HFFc6 (cell line): ENCODE data around the gene JSRP1. TPM values are rescaled to one million over a fixed set of nuclear protein-coding genes. Genes with fewer than 3 reads are reported as not detected.

ENCODE experiments used
- DNase-seq: peaks from one replicate; pipeline ENCODE4 v3.0.0-alpha.2; 2018
- H3K27ac Mint-ChIP-seq: 2 replicates; pipeline ENCODE4 v1.8.0; 2020; ENCODE audit warnings: mild to moderate bottlenecking, mixed read lengths
- H3K27me3 Mint-ChIP-seq: 2 replicates; pipeline ENCODE4 v1.8.0; 2021; ENCODE audit warnings: mild to moderate bottlenecking, moderate library complexity, mixed read lengths; ENCODE audit not compliant: insufficient read depth
- H3K36me3 Mint-ChIP-seq: 2 replicates; pipeline ENCODE4 v1.8.0; 2021; ENCODE audit warnings: low read depth, mixed read lengths
- H3K4me1 Mint-ChIP-seq: 2 replicates; pipeline ENCODE4 v1.8.0; 2020; ENCODE audit warnings: low read depth, mixed read lengths
- H3K4me3 Mint-ChIP-seq: 2 replicates; pipeline ENCODE4 v1.8.0; 2020; ENCODE audit warnings: mild to moderate bottlenecking, moderate library complexity, mixed read lengths
- H3K9me3 Mint-ChIP-seq: 2 replicates; pipeline ENCODE4 v1.8.0; 2020; ENCODE audit warnings: mild to moderate bottlenecking, mixed read lengths
- total RNA-seq, 6 experiments: library from RNA; stranded (reverse); fragmentation: NEBNext Ultra II Directional; extraction: Animal tissue kit (Norgen Biotek cat#: 25700); gene quantifications; 2 replicates in 1 of 6; 3 replicates in 5 of 6; pipeline ENCODE4 v1.2.3, GENCODE V29; 2021
- TF ChIP-seq, protein P1 (sequence below): fragments of 200-600 bp; sonication (generic); IDR thresholded peaks from 2 replicates; pipeline ENCODE4 v1.5.0; 2021; ENCODE audit warnings: antibody characterized with exemption, mild to moderate bottlenecking

The JSRP1 gene
- total RNA-seq, 6 experiments from 2014 or later = 0.27 to 0.99 (median 0.72) TPM

DNA sequence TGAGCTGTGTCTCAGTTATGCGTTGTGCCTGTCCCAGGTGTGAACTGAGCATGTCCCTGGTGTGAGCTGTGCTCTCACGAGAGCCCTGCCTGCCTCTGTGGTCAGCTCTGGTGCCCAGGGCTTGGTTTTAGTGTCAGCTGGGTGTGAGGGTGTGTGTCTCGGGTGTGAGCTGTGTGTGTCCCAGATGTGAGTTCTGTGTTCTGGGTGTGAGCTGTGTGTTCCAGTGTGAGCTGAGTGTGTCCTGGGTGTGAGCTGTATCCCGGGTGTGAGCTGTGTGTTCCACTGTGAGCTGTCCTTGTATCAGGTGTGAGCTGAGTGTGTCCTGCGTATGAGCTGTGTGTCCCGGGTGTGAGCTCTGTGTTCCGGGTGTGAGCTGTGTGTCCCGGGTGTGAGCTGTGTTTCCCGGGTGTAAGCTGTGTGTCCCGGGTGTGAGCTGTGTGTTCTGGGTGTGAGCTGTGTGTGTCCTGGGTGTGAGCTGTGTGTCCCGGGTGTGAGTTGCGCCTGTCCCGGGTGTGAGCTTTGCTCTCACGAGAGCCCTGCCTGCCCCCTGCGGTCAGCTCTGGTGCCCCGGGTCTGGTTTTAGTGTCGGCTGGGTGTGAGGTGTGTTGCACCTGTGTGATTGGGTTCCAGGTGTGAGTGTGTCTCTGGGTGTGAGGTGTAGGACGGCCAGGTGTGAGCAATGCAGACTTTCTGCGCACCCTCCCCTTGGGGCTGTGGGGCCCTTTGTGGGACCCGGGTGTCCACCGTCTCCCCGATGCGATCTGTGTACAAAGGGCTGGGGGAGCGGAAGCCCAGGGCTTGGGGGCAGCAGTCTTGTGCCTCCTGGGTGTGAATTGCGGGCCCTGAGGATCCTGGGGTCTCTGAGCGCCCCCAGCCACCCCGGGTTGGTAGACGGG is 32.8 kb upstream of the JSRP1 start:
- Mint-ChIP-seq H3K27me3 (peaks cover 28% of the 10 kb centered on the region), H3K9me3 (no peaks in the 10 kb centered on the region), H3K36me3 (peaks cover 6% of the 10 kb centered on the region; the same call in 1 of the 2 replicates), H3K4me3 (no peak overlapping the region; the same call in 1 of the 2 replicates), H3K27ac (no peak overlapping the region), H3K4me1 (peaks cover 4% of the 10 kb centered on the region)
- DNase-seq = no peak
- TF ChIP-seq, protein P1, sequence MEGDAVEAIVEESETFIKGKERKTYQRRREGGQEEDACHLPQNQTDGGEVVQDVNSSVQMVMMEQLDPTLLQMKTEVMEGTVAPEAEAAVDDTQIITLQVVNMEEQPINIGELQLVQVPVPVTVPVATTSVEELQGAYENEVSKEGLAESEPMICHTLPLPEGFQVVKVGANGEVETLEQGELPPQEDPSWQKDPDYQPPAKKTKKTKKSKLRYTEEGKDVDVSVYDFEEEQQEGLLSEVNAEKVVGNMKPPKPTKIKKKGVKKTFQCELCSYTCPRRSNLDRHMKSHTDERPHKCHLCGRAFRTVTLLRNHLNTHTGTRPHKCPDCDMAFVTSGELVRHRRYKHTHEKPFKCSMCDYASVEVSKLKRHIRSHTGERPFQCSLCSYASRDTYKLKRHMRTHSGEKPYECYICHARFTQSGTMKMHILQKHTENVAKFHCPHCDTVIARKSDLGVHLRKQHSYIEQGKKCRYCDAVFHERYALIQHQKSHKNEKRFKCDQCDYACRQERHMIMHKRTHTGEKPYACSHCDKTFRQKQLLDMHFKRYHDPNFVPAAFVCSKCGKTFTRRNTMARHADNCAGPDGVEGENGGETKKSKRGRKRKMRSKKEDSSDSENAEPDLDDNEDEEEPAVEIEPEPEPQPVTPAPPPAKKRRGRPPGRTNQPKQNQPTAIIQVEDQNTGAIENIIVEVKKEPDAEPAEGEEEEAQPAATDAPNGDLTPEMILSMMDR = no peak

DNA sequence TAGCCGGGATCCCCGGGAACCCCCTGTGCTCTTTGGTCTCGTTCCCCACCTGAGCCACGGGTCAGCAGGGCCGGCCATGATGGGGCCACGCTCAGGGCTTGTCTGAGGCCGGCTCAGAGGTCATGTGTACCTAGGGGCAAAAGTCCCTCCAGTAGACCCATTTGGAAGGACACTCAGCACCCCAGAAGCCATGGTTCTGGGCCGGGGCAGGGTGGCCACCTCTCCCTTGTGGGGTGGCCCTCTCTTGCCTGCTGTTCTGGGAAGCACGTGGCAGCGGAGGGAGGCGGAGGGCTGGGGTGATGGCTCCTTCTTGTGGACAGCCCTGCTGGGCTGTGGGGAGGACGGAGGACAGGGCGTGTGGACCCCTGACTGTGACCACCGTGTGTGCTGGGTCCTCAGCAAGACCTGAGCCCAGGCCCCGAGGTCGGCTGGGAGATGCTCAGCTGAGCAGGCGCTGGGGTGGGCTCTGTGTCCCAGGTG is 32.2 kb upstream of the JSRP1 start:
- peaks cover 25% of the 10 kb centered on the region for H3K27me3 Mint-ChIP-seq
- H3K36me3 Mint-ChIP-seq = peaks cover 6% of the 10 kb centered on the region; the same call in 1 of the 2 replicates
- H3K4me3 Mint-ChIP-seq = no peak overlapping the region
- no peaks in the 10 kb centered on the region for H3K4me1 Mint-ChIP-seq
- DNase-seq = no peak
- H3K27ac Mint-ChIP-seq = no peak overlapping the region
- no peaks in the 10 kb centered on the region for H3K9me3 Mint-ChIP-seq
- TF ChIP-seq, protein P1 = no peak

DNA sequence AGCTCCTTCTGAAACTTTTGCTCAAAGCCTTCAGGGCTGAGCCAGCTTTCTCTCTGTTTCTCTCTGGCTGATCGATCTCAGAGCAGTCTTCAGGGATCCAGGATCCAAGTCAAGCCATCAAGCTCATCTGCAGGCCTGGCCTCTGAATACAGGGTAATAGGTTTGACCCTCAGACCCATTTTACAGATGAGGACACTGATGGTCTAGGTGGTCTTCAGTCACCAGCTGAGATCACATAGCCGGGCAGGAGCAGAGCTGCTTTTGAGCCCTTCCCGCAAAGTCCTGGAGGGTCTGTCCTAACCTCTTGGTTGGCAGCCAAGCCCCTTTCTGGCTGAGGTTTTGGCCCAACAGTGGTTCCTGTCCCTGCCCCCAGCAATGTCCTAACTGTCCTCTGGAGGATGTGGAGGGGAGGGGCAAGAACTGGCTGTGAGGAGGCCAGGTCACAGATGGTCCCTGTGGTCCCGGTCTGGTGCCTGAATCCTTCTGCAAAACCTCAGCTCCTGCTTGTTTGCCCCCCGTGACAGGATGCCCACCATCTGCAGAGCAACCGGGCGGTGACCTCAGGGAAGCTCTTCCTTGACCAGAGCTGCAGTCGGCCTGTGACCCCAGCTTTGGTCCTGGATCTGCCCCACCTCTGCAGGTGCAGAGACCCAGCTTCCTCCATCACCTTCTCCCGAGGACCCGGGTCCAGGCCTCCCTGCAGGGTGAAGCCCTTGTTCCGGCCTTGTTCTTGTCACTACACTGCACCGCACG is 31.5 kb upstream of the JSRP1 start:
- Mint-ChIP-seq H3K27ac (no peak overlapping the region), H3K4me1 (no peaks in the 10 kb centered on the region; the same call in 1 of the 2 replicates), H3K4me3 (no peak overlapping the region), H3K9me3 (no peaks in the 10 kb centered on the region), H3K36me3 (peaks cover 6% of the 10 kb centered on the region; the same call in 1 of the 2 replicates), H3K27me3 (peaks cover 22% of the 10 kb centered on the region)
- TF ChIP-seq, protein P1 = no peak
- DNase-seq = no peak

DNA sequence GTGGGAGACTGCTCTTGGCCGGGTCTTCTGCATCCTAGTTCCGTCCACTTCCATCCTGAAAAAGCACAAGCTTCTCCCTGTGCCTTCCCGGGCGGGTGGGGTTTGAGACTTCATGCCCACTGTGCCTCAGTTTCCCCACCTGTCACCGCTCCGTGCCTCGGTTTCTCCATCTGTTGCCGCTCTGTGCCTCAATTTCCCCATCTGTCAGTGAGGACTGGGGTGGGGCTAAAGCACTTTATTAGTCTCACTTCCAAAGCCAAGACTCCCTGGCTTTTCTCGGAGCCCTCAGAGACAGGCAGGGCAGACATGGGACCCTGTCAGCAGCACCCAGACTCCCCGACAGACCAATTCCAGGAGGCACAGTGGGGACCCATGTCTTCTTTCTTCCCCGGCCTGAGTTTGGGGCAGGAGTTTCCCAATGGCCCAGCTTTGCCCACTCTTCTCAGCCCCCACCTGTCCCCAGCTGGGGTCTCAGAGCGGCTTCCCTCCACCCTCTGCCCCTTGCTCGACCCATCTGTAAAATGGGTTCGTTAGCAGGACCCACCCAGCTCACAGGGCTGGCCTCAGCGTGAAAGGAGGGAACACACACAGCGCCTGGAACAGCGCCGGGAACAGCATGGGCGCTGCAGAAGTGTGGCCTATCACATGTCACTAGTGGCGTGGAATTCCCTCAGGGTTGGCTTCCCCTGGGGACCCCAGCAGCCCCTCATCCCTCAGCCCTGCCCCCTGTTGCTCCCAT is 30.4 kb upstream of the JSRP1 start:
- TF ChIP-seq, protein P1 = no peak
- Mint-ChIP-seq H3K27ac (no peak overlapping the region), H3K4me1 (peaks cover 5% of the 10 kb centered on the region; the same call in 1 of the 2 replicates), H3K4me3 (no peak overlapping the region), H3K27me3 (peaks cover 19% of the 10 kb centered on the region), H3K9me3 (no peaks in the 10 kb centered on the region), H3K36me3 (peaks cover 6% of the 10 kb centered on the region; the same call in 1 of the 2 replicates)
- DNase-seq = no peak
